Cortex of kidney (tissue), 1 donor: Measurements from ENCODE around the gene TNFRSF9.

Experiments used
- DNase-seq: peaks from one replicate; lab custom pipeline; 2025; lab: John Stamatoyannopoulos, UW

Gene TNFRSF9

DNA sequence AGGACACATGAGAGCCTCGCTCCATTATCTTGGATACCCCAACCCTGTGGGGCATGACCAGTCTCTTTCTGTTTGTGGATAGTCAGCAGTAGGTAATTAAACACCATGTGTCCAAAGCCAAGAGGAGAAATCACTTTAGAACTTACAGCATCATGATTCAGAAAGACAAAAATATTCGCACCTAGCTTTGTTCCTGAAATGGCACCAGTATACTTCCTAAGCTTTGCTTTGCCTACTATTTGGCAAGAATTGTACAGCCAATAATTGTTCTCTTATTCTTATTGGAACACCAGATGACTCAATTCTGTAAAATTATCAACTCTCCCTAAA, 24.2 kb downstream of the TNFRSF9 start:
- no peak for DNase-seq

GRCh38 chr1:7915826-7916500, 24.7 kb downstream of the TNFRSF9 start:
- no peak for DNase-seq

GRCh38 chr1:7912743-7913557, 27.7 kb downstream of the TNFRSF9 start:
- DNase-seq: no peak

GRCh38 chr1:7912145-7912544, 28.5 kb downstream of the TNFRSF9 start:
- DNase-seq: no peak

GRCh38 chr1:7905262-7905661, 35.4 kb downstream of the TNFRSF9 start:
- no peak for DNase-seq

DNA sequence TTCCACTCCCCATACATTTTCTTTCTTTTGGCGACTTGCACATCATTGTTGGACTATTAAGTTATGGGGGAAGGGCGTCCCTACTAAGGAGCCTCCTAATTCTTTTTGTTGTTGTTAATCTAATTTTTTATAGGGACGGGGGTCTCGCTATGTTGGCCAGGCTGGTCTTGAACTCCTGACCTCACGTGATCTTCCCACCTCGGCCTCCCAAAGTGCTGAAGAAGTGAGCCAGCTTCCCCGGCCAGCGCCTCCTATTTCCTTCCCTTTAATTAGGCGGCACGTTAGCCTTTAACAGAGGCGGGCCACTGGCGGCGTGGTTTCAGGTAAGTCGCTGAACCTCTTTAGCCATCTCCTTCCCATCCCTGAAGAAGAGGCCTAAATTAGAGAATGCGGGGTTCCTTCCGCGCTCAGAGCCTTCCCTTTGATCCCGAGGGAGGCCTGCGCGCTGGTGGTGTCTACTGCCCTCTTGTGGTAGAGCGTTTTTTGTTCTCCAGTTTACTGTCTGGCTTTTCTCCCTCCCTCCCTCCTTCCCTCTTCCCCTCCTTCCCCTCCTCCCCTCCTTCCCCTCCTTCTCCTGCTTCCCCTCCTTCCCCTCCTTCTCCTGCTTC, 38.1 kb downstream of the TNFRSF9 start:
- no peak for DNase-seq

- DNase-seq: no peak
Measured at GRCh38 chr1:7899741-7900140, 40.9 kb downstream of the TNFRSF9 start.

GRCh38 chr1:7898962-7899361, 41.7 kb downstream of the TNFRSF9 start:
- DNase-seq: no peak

DNA sequence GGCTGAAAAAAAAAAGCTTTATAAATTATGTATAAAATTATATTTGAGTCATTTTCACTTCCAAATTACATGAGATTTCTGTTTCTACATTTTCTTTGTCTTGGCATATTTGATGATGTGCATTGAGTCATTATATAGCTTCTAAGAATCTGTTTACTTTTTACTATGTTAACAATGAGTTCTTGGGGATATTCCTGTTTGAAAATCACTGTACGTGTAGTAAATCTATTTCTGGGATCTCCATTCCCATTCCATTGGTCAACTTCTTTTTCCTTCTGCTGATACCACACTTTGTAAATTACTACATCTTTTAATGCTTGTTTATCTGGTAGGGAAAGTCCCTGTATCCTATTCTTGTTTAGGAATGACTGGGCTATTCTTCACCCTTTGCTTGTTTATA, 43.6 kb downstream of the TNFRSF9 start:
- no peak for DNase-seq

- no peak for DNase-seq
Measured at GRCh38 chr1:7893529-7894180, 47.0 kb downstream of the TNFRSF9 start.

- DNase-seq: no peak
Measured at GRCh38 chr1:7891804-7892203, 48.8 kb downstream of the TNFRSF9 start.

DNA sequence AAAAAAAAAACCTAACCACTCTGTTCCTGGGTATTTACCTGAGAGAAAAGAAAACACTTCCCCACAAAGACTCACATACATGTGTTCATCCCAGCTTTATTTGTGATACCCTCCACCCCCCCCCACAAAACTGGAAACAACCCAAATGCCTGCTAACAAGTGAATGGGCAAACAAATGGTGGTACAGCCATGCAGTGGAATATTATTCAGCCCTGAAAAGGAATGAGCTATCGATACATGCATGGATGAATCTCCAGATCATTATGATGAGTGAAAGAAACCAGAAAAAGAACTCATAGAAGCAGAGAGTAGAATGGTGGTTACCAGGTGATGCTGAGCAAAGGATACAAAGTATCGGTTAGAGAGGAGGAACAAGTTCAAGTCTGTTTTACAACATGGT, 49.8 kb downstream of the TNFRSF9 start:
- no peak for DNase-seq

GRCh38 chr1:7888248-7889081, 52.2 kb downstream of the TNFRSF9 start:
- DNase-seq: no peak

GRCh38 chr1:7886405-7886745, 54.3 kb downstream of the TNFRSF9 start:
- no peak for DNase-seq

- no peak for DNase-seq
Measured at GRCh38 chr1:7885513-7886404, 54.9 kb downstream of the TNFRSF9 start.

GRCh38 chr1:7884757-7885156, 55.9 kb downstream of the TNFRSF9 start:
- no peak for DNase-seq

DNA sequence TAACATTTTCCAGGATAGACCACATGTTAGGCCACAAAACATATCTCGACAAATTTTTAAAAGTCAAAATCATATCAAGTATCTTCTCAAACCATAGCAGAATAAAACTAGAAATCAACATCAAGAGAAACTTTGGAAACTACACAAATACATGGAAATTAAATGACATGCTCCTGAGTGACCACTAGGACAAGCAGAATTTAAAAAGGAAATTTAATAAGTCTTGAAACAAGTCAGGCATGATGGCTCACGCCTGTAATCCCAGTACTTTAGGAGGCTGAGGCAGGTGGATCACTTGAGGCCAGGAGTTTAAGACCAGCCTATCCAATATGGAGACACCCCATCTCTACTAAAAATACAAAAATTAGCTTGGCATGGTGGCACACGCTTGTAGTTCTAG, 61.4 kb downstream of the TNFRSF9 start:
- DNase-seq: no peak

DNA sequence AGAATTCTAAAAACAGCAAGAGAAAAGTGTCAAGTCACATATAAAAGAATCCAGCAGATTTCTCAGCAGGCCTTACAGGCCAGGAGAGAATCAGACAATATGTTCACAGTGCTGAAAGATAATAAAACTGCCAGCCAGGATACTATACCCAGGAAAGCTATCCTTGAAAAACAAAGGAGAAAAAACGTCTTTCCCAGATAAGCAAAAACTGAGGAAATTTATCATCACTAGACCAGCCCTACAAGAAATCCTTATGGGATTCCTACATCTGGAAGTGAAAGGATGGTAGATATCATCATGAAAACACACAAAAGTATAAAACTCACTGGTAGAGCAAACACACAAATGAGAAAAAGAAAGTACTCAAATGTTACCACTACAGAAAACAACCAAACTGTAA, 62.6 kb downstream of the TNFRSF9 start:
- no peak for DNase-seq

- no peak for DNase-seq
Measured at GRCh38 chr1:7873801-7874795, 66.5 kb downstream of the TNFRSF9 start.

GRCh38 chr1:7871136-7871535, 69.5 kb downstream of the TNFRSF9 start:
- DNase-seq: no peak
